Measurements from ENCODE around the gene GRIK4.

GRIK4 gene

GRCh38 chr11:120550007-120550406 lies 38.5 kb downstream of the GRIK4 start:
- Histone ChIP-seq H3K9me3 (ENCODE audit: control insufficient read depth, low read length) (no peaks in the 10 kb centered on the region), H3K27ac (ENCODE audit: low read depth, low read length, severe bottlenecking) (no peak overlapping the region), H3K4me1 (ENCODE audit: control insufficient read depth, insufficient read depth, low read length, poor library complexity, severe bottlenecking) (peaks cover 46% of the 10 kb centered on the region), H3K36me3 (ENCODE audit: control insufficient read depth, insufficient read depth, low read length) (no peaks in the 10 kb centered on the region), H3K4me3 (ENCODE audit: extremely low read depth, insufficient read depth, low read length, poor library complexity, severe bottlenecking) (no peak overlapping the region)
- 81% methylated on average over 3 to 4 of the region's 5 CpGs for WGBS, 2 experiments (ENCODE audit: insufficient coverage in 2 of 2)

GRCh38 chr11:120551191-120551590 lies 39.6 kb downstream of the GRIK4 start:
- no peak overlapping the region for H3K4me3 ChIP-seq (ENCODE audit: extremely low read depth, insufficient read depth, low read length, poor library complexity, severe bottlenecking)
- 83 to 93% methylated on average over 3 to 4 of the region's 7 CpGs for WGBS, 2 experiments (ENCODE audit: insufficient coverage in 2 of 2)
- H3K4me1 ChIP-seq (ENCODE audit: control insufficient read depth, insufficient read depth, low read length, poor library complexity, severe bottlenecking) = peaks cover 49% of the 10 kb centered on the region
- no peaks in the 10 kb centered on the region for H3K36me3 ChIP-seq (ENCODE audit: control insufficient read depth, insufficient read depth, low read length)
- H3K27ac ChIP-seq (ENCODE audit: low read depth, low read length, severe bottlenecking) = no peak overlapping the region
- no peaks in the 10 kb centered on the region for H3K9me3 ChIP-seq (ENCODE audit: control insufficient read depth, low read length)

- H3K4me1 ChIP-seq (ENCODE audit: control insufficient read depth, insufficient read depth, low read length, poor library complexity, severe bottlenecking) = peaks cover 16% of the 10 kb centered on the region
- H3K27ac ChIP-seq (ENCODE audit: low read depth, low read length, severe bottlenecking) = peak overlapping the region; percentile 60
- no peak overlapping the region for H3K4me3 ChIP-seq (ENCODE audit: extremely low read depth, insufficient read depth, low read length, poor library complexity, severe bottlenecking)
- H3K9me3 ChIP-seq (ENCODE audit: control insufficient read depth, low read length) = no peaks in the 10 kb centered on the region
- WGBS, 2 experiments (ENCODE audit: insufficient coverage in 2 of 2) = 75 to 86% methylated on average over 8 to 13 of the region's 14 CpGs
- no peaks in the 10 kb centered on the region for H3K36me3 ChIP-seq (ENCODE audit: control insufficient read depth, insufficient read depth, low read length)
Measured at GRCh38 chr11:120554766-120555432, 43.4 kb downstream of the GRIK4 start.

- Histone ChIP-seq H3K36me3 (ENCODE audit: control insufficient read depth, insufficient read depth, low read length) (no peaks in the 10 kb centered on the region), H3K4me1 (ENCODE audit: control insufficient read depth, insufficient read depth, low read length, poor library complexity, severe bottlenecking) (peaks cover 15% of the 10 kb centered on the region), H3K9me3 (ENCODE audit: control insufficient read depth, low read length) (no peaks in the 10 kb centered on the region), H3K27ac (ENCODE audit: low read depth, low read length, severe bottlenecking) (peak overlapping the region; percentile 60), H3K4me3 (ENCODE audit: extremely low read depth, insufficient read depth, low read length, poor library complexity, severe bottlenecking) (no peak overlapping the region)
- 22 to 28% methylated on average over 6 of the region's 11 CpGs for WGBS, 2 experiments (ENCODE audit: insufficient coverage in 2 of 2)
Measured at GRCh38 chr11:120555433-120555773, 43.9 kb downstream of the GRIK4 start.

- H3K9me3 ChIP-seq (ENCODE audit: control insufficient read depth, low read length) = no peaks in the 10 kb centered on the region
- H3K27ac ChIP-seq (ENCODE audit: low read depth, low read length, severe bottlenecking) = no peak overlapping the region
- H3K4me1 ChIP-seq (ENCODE audit: control insufficient read depth, insufficient read depth, low read length, poor library complexity, severe bottlenecking) = peaks cover 19% of the 10 kb centered on the region
- no peak overlapping the region for H3K4me3 ChIP-seq (ENCODE audit: extremely low read depth, insufficient read depth, low read length, poor library complexity, severe bottlenecking)
- WGBS, 2 experiments (ENCODE audit: insufficient coverage in 2 of 2) = 72 to 83% methylated on average over 9 of the region's 9 CpGs
- H3K36me3 ChIP-seq (ENCODE audit: control insufficient read depth, insufficient read depth, low read length) = no peaks in the 10 kb centered on the region
Measured at GRCh38 chr11:120556797-120557196, 45.2 kb downstream of the GRIK4 start.

DNA sequence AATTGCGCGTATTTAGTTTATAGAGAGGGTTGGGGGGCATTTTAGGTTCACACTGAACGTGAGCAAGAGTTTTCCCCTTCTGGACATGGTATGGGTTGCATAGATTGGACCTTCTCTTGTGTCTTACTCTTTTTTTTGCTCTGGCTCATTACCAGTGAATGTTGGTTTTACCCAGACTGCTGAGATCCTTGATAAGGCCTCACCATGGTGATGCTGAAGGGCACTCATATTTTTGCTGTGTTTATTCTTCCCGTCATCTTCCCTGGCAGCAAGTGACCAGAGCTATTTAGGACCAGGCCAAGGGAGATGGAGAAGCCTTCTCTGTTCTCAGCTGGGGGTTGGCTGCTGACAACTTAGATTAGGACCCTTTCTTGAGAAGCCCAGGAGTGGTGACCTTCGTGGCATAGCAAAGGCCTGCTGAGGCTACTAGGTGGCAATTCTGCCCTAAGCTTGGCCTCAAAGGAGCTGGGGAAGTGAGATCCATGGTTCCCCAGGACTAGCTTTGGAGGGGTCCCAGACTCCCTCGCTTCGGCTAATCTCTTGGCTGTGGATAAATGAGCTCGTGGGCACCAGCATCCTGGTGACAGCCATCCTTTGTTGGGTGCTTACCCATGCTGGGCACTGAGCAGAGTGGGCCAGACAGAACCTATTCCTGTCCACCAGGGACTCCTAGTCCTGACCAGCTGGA lies 47.3 kb downstream of the GRIK4 start:
- Histone ChIP-seq H3K4me1 (ENCODE audit: control insufficient read depth, insufficient read depth, low read length, poor library complexity, severe bottlenecking) (peaks cover 13% of the 10 kb centered on the region), H3K27ac (ENCODE audit: low read depth, low read length, severe bottlenecking) (no peak overlapping the region), H3K4me3 (ENCODE audit: extremely low read depth, insufficient read depth, low read length, poor library complexity, severe bottlenecking) (no peak overlapping the region), H3K36me3 (ENCODE audit: control insufficient read depth, insufficient read depth, low read length) (no peaks in the 10 kb centered on the region), H3K9me3 (ENCODE audit: control insufficient read depth, low read length) (no peaks in the 10 kb centered on the region)
- 92 to 98% methylated on average over 6 of the region's 8 CpGs for WGBS, 2 experiments (ENCODE audit: insufficient coverage in 2 of 2)

- 93 to 94% methylated on average over 9 to 10 of the region's 11 CpGs for WGBS, 2 experiments (ENCODE audit: insufficient coverage in 2 of 2)
Measured at GRCh38 chr11:120561286-120561685, 49.7 kb downstream of the GRIK4 start.

GRCh38 chr11:120562806-120563425 lies 51.4 kb downstream of the GRIK4 start:
- Histone ChIP-seq H3K4me3 (ENCODE audit: extremely low read depth, insufficient read depth, low read length, poor library complexity, severe bottlenecking) (no peak overlapping the region), H3K9me3 (ENCODE audit: control insufficient read depth, low read length) (no peaks in the 10 kb centered on the region), H3K36me3 (ENCODE audit: control insufficient read depth, insufficient read depth, low read length) (no peaks in the 10 kb centered on the region), H3K4me1 (ENCODE audit: control insufficient read depth, insufficient read depth, low read length, poor library complexity, severe bottlenecking) (peaks cover 23% of the 10 kb centered on the region), H3K27ac (ENCODE audit: low read depth, low read length, severe bottlenecking) (no peak overlapping the region)
- WGBS, 2 experiments (ENCODE audit: insufficient coverage in 2 of 2) = 87 to 96% methylated on average over 7 to 8 of the region's 9 CpGs

More at GRCh38 chr11:120561286-120561685, 49.7 kb downstream of the GRIK4 start:
- Histone ChIP-seq H3K9me3 (ENCODE audit: control insufficient read depth, low read length) (no peaks in the 10 kb centered on the region), H3K36me3 (ENCODE audit: control insufficient read depth, insufficient read depth, low read length) (no peaks in the 10 kb centered on the region), H3K4me1 (ENCODE audit: control insufficient read depth, insufficient read depth, low read length, poor library complexity, severe bottlenecking) (peaks cover 21% of the 10 kb centered on the region), H3K4me3 (ENCODE audit: extremely low read depth, insufficient read depth, low read length, poor library complexity, severe bottlenecking) (no peak overlapping the region), H3K27ac (ENCODE audit: low read depth, low read length, severe bottlenecking) (no peak overlapping the region)

GRCh38 chr11:120563703-120564572 lies 52.4 kb downstream of the GRIK4 start:
- H3K4me3 ChIP-seq (ENCODE audit: extremely low read depth, insufficient read depth, low read length, poor library complexity, severe bottlenecking) = peak overlapping the region; percentile 29
- H3K9me3 ChIP-seq (ENCODE audit: control insufficient read depth, low read length) = no peaks in the 10 kb centered on the region
- WGBS, 2 experiments (ENCODE audit: insufficient coverage in 2 of 2) = 7 to 8% methylated on average over 36 to 37 of the region's 53 CpGs
- H3K27ac ChIP-seq (ENCODE audit: low read depth, low read length, severe bottlenecking) = peak overlapping the region; percentile 71
- peaks cover 23% of the 10 kb centered on the region for H3K4me1 ChIP-seq (ENCODE audit: control insufficient read depth, insufficient read depth, low read length, poor library complexity, severe bottlenecking)
- no peaks in the 10 kb centered on the region for H3K36me3 ChIP-seq (ENCODE audit: control insufficient read depth, insufficient read depth, low read length)

GRCh38 chr11:120564573-120565311 lies 53.2 kb downstream of the GRIK4 start:
- 2 to 3% methylated on average over 58 to 62 of the region's 75 CpGs for WGBS, 2 experiments (ENCODE audit: insufficient coverage in 2 of 2)
- Histone ChIP-seq H3K36me3 (ENCODE audit: control insufficient read depth, insufficient read depth, low read length) (no peaks in the 10 kb centered on the region), H3K9me3 (ENCODE audit: control insufficient read depth, low read length) (no peaks in the 10 kb centered on the region), H3K4me3 (ENCODE audit: extremely low read depth, insufficient read depth, low read length, poor library complexity, severe bottlenecking) (peak overlapping the region; percentile 29), H3K4me1 (ENCODE audit: control insufficient read depth, insufficient read depth, low read length, poor library complexity, severe bottlenecking) (peaks cover 23% of the 10 kb centered on the region), H3K27ac (ENCODE audit: low read depth, low read length, severe bottlenecking) (peak overlapping the region; percentile 71)

All from mesodermal cell (in vitro differentiated cells).